SK-MEL-5 (cell line): ENCODE results near the gene SPTB. TPM values are rescaled to one million over a fixed set of nuclear protein-coding genes. Genes with fewer than 3 reads are reported as not detected.

ENCODE experiments used
- DNase-seq: peaks from one replicate; pipeline ENCODE4 v3.0.0-alpha.2; 2016; ENCODE audit warnings: low read depth, low spot score
- in situ Hi-C: cut with HindIII; loops from 2 replicates; pipeline ENCODE4 v1.10.0; 2016; ENCODE audit warnings: low sequenced_read_pairs, high pct_unique_total_duplicates, low pct_unique_long_range_greater_than_20kb
- total RNA-seq: library from RNA; depleted of rRNA; stranded (reverse); fragments of >200 nt; shearing (Covaris generic); gene quantifications from 2 replicates; pipeline ENCODE4 v1.2.3, GENCODE V29; 2014

SPTB gene
- total RNA-seq, 1 experiment from 2014 or later, result not detected

DNA sequence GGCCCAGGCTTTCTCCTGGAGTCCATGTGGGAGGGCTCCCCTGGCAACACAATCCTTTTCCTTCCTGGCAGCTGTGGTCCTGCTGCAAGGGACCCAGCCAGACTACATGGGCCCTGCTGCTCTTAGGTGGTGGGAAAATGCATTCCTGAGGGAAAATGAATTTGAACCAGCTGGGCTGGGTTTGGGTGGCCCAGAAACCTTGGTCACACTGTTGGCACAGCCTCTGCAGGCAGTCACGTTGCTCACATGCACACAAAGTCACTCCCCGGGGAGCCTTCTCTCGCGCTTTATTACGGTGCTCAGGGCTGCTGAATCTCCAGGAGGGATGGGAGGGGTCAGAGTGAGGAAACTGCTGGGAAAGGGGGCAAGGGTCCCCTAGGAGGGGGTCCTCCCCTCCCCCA lies 158.3 kb downstream of the SPTB start:
- in situ Hi-C loops, result no loop called here
- DNase-seq, result peak; percentile 34

- in situ Hi-C loops, result no loop called here
- no peak for DNase-seq
Measured at GRCh38 chr14:64720131-64720576, 159.6 kb downstream of the SPTB start.

GRCh38 chr14:64719601-64720000 lies 160.1 kb downstream of the SPTB start:
- in situ Hi-C loops, result no loop called here

GRCh38 chr14:64718762-64719161 lies 160.9 kb downstream of the SPTB start:
- in situ Hi-C loops, result no loop called here
- no peak for DNase-seq

More at GRCh38 chr14:64719601-64720000, 160.1 kb downstream of the SPTB start:
- DNase-seq, result no peak

- DNase-seq, result no peak
- in situ Hi-C loops, result no loop called here
Measured at GRCh38 chr14:64717870-64718269, 161.8 kb downstream of the SPTB start.

GRCh38 chr14:64715628-64716412 lies 163.9 kb downstream of the SPTB start:
- peak; percentile 64 for DNase-seq
- in situ Hi-C loops, result no loop called here

GRCh38 chr14:64715146-64715627 lies 164.5 kb downstream of the SPTB start:
- no peak for DNase-seq
- in situ Hi-C loops, result no loop called here

DNA sequence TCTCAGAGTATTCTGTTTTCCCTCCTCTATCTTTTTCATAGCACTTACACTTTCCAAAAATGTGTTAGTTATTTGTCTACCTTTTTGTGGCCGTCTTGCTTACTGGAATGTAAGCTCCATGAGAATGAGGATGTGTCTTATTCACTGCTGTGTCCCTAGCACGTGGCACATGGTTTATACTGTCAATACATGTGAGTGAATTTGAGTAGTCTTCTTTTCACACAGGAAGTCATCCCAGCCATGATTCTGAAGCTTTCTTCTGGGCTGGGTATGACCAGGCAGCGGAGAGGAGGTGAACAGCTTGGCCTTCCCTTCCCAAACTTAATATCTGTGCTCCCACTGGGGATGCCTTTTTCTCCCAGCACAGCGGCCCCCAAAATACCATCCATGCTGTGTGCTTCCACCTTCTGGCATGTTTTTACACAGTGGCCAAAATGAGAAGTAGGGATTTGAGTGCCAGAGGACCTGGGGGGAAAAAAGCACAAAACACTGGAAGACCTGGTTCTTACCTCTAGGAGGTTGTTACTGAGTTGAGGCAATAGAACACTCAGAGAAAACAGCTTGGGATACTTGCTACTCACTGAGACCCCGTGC lies 165.2 kb downstream of the SPTB start:
- in situ Hi-C loops, result no loop called here
- no peak for DNase-seq

GRCh38 chr14:64713677-64714076 lies 166.0 kb downstream of the SPTB start:
- DNase-seq, result no peak
- in situ Hi-C loops, result no loop called here

- DNase-seq, result no peak
- in situ Hi-C loops, result no loop called here
Measured at GRCh38 chr14:64711039-64711438, 168.7 kb downstream of the SPTB start.

DNA sequence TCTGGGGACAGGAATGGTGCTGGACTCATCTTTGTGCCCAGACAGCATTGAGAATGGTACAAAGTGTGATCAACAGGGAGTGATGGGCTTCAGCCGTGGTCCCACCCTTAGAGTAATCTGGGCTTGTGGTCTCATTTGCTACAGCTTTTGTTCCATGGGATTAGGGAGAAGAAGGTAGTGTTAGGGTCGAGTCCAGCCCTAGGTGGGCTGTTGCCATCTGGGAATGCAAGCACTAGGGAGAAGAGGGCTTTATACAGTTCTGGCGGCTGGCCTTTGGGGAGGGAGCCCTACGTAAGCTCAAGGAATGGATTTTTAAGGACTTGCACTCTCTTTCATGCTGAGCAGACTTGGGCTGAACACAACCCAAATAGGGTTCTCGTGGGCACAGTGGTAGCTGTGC lies 170.6 kb downstream of the SPTB start:
- in situ Hi-C loops, result no loop called here

DNA sequence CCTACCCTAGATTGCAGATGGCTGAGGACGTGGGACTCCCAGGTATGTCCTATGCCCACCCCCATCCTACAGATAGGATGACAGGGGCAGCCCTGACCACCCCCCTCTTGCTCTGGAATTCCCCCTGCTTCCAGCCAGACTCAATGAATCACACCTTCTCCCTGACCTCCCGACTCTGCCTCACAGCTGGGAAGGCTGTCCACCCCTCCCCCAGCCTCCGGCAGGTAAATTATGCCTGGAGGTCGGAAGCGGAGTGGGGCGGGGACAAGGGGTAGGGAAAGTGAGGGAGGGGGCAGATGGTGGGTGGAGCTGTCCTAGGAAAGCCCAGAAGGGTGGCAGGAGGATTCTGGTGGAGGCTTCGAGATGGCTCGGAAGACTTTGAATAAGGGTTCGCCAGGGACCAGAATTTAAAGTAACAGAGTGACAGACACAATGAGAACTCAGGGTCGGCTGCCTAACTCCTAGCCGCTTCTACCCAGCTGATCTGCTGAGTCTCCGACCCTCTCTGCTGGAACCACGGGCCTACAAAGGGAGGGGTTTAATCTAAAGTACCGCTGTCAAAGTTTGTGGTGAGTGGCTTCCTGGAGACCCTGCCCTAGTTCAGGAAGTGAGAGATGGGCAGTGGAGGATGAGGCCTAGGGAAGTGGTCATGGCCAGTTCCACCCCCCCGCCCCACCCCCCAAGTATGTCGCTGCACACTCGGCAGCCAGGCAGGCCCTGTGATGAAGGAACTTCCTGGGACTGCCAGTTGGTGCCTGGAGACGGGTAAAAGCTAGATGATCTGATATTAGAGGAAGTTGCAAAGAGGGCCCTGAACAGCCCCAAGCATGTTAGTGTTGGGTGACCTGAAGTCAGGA lies 171.3 kb downstream of the SPTB start:
- in situ Hi-C loops, result no loop called here

More for the DNA sequence above, 170.6 kb downstream of the SPTB start:
- no peak for DNase-seq

GRCh38 chr14:64707661-64708060 lies 172.0 kb downstream of the SPTB start:
- in situ Hi-C loops, result no loop called here
- no peak for DNase-seq

More for the DNA sequence above, 171.3 kb downstream of the SPTB start:
- no peak for DNase-seq

DNA sequence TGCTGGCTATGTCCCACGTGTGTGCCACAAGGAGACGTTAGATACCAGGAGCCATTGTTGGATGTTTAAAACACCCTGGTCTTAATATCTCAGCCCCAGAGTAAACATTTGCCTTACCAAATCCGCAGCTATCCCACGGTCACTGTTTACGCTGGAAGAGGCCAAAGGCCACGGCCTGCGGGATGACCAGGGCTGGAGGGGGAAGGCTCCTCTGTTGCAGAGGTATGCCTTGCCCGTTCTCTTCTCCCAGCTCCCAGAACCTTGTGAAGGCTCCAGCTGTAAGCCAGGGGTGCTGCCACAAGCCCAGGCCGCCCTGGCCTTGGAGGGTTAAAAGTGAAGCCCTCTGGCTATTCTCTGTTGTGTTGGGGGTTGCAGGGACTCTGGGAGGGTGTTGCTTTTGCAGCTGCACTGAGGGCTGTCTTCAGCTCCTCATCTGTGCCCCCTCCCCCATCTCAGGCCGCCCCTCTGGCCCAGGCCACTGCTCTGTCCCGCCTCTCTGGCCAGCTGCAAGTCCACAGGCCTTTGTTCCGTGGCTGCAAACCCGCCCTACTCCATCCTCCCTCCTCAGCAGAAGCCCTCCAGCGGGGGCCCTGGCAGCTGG lies 173.0 kb downstream of the SPTB start:
- in situ Hi-C loops, result no loop called here
- no peak for DNase-seq

- in situ Hi-C loops, result no loop called here
- no peak for DNase-seq
Measured at GRCh38 chr14:64706119-64706592, 173.6 kb downstream of the SPTB start.

DNA sequence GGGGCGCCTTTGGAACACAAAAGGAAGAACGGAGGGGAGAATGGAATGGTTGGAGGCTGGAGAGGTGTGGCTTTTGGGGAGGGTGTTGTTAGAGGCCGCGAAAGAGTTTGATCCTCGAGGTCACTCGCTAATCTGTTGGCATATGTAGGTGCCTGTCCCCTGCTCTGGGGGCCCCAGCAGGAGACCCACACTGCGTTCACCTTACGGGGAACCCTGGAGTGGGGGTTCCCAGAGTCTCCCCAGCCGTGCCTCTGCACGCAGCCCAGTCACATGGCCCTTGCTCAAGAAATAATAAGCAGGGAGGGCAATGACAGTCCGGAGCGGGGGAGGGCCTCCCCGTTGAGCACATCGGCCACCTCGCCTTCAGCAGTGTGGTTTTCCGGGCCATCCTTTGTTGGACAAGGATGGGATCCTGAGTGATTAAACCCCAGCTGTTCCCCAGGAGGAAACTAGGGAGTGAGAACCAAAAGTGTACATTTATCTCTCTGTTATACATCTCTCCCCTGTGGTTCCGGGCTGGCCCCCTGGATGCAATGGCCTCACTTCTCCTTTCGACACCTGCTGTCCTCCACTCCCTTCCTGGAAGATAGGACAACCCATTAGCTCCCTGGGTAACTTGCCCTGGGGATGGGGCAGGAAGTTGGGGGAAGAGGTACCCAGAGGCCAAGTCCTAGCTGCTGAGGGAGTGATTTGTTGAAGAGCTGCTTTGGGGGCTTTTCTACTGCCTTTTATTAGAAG lies 174.2 kb downstream of the SPTB start:
- no peak for DNase-seq
- in situ Hi-C loops, result no loop called here

DNA sequence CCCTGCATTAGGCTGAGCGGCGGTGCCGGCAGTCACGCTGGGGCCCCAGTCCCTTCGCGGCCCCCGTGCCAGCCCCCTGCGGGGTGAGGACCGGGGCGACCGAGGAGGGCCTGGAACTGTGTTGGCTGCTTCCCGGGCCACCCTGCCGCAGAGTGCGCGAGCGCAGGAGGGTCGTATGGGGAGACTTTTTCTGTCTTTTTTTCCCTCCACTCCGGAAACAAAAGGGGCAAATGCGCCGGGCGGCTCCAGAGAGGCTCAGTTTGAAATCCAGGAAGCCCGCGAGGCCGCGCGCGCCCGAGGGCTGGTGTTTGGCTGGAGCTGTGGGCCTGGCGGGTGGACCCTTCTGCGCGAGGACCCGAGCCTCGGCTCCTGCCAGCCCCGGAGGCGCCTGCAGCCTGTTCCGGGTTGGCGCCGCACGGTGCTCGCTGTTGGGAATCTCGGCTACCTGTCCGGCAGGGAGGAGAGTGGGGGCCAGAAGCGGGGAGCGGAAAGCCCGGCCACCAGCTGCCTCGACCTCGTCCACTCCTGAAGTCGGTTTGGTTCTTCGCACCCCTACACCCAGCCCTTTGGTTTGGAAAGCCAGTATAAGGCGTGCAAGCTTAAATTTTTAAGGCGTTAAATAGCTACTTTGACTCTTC lies 174.8 kb downstream of the SPTB start:
- in situ Hi-C loops, result no loop called here
- DNase-seq, result no peak
